GM18507 (cell line): Measurements from ENCODE around the gene G3BP1.
"Not testable (repeated sequence)": the region's sequence is repeated elsewhere in the genome, so short reads cannot be mapped to it uniquely, and the experiment has no call there.

ENCODE experiments used
- DNase-seq: peaks from one replicate; pipeline ENCODE4 v3.0.0; 2011; ENCODE audit warnings: low read depth; ENCODE audit not compliant: insufficient read length; ENCODE audit errors: extremely low spot score
- FAIRE-seq: peaks from 2 replicates; lab custom pipeline; 2011; peaks lifted over from hg19 to GRCh38; lab: Jason Lieb, UNC

G3BP1 gene

DNA sequence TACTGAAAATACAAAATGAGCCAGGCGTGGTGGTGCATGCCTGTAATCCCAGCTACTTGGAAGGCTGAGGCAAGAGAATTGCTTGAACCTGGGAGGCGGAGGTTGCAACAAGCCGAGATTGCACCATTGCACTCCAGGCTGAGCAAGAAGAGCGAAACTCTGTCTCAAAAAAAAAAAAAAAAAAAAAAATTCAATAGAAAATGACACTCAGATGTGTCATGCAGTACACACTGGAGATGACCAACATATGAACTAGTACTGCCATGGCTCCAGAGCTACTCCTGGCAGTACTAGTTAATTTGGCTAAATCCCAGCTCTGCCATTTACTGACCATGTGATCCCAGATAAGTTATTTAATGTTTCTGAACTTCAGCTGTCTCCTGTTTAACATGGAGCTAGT lies 20.7 kb upstream of the G3BP1 start:
- FAIRE-seq: no peak

GRCh38 chr5:151751593-151751992 lies 20.2 kb upstream of the G3BP1 start:
- DNase-seq: no peak
- FAIRE-seq: no peak

More for the DNA sequence above, 20.7 kb upstream of the G3BP1 start:
- no peak for DNase-seq

DNA sequence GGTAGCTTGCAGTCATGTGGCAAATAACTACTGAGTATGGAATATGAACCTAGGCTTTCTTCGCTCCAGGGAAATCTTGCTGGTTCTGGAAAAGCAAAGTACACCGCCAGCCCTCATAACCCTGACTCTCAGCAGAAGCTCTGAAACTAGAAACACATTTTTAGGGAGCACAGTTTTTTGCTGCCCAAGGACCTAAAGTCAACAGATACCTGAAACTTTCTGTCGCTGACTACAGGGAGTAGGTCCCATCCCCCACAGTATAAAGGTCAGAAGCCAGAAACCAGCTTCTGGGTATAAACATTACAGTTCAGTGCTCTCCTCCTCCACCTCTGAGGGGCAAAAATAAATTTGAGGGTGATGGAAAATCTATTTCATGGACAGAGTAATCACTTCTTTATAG lies 16.4 kb upstream of the G3BP1 start:
- FAIRE-seq: peak; percentile 57
- DNase-seq: no peak

DNA sequence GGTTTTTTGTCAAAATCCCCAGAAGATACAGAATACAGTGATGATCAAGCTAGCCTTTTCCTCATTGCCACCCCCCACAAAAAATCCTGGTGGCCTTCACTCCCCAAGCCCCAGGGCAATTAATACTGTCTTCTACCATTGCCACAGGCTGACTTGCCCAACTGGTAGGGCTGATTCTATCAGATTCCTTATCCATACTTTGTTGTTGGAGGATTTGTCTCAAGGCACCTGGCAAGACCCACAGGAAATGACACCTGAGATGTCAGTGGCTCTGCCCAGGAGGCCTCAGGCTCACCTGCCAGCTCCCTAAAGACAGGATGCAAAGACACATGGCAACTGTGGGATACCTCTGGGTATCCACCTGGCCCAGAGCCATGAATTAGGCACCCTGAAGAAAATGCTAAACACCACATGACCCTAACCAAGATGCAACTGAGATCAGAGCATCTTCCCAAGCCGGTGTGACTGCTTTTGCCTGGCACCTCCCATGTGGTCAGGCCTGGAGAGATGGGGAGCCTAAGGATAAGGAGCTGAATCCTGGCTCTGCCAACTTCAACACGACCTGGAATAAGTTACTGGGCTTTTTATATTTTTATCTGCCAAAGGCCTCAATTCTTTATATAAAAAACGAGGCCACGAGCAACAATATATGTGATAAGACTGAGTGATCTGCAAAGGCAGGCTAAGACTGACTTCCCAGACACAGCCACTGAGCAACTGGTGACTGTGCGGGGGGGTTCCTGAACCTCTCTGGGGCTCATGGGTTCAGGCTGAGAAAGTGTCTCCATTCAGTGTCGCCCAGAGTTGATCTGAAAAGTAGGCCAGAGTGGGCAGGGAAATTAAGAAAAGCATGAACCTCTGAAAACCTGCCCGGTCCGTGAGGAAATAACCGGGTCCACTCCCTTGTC lies 14.3 kb upstream of the G3BP1 start:
- DNase-seq (no peak), FAIRE-seq (peak; percentile 35)

- FAIRE-seq: no peak
- no peak for DNase-seq
Measured at GRCh38 chr5:151758141-151758429, 13.7 kb upstream of the G3BP1 start.

DNA sequence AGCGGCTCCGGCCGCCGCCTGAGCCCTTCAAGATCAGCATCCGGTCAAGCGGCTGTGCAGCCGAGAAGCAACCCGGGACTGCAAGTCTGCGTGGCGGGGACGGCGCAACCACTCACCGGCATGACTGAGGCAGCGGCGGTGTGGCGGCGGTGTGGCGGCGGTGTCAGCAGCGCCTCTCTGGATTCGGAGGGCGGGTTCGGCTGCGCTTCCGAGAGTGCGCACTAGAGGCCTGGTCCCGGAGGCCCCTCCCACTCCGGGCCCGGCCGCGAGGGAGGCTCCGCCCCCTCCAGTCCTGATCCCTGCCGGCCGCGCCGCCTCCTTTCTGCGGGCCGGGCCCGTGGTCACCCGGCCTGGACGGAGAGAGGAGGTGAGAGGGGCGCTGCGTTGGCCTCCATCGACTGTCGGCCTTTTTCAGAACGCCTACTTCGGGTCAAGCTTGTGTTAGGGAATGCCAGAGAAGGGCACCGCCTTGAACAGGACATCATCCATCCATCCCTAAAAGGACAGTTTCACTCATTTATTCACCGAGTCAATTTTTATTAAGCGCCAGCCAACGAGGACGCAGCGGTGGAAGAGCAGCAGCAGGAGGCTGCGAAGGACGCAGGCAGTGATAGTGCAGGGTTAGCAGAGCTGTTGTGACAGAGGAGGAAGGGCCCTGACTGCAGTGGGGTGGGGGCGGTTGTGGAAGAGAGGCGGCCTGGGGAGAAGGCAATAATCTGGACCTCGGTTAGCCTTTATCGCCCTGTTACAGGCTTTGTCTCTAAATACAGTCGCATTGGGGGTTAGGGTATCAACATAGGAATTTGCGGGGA lies 13.1 kb upstream of the G3BP1 start, which contains the start of gene ATOX1:
Gene ATOX1, minus strand, starts transcription at position 202 of the 812 bp plus-strand sequence. Its CDS starts 80 bp downstream, at position 122.
- FAIRE-seq: peak; percentile 87
- peak; percentile 92 for DNase-seq

- no peak for DNase-seq
- FAIRE-seq: no peak
Measured at GRCh38 chr5:151764801-151765200, 7.0 kb upstream of the G3BP1 start.

DNA sequence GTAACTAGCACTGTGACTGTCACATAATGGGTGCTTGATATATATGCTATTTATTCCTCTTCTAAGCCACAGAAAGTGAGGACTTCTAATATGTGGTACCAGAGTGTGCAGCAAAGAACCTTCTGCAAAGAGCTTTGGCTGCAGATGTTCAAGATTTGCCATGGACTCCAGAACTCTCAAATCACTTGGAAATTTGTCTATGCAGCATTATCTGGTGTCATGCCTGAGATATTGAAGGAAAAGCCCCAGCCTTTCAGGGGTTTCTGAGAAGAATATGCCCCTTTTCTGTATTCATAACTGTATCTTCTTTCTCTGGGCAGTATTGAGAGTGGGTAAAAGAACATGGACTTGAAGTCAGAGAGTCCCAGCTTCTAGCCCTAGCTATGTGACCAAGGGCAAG lies 4.8 kb upstream of the G3BP1 start:
- DNase-seq (no peak), FAIRE-seq (no peak)

DNA sequence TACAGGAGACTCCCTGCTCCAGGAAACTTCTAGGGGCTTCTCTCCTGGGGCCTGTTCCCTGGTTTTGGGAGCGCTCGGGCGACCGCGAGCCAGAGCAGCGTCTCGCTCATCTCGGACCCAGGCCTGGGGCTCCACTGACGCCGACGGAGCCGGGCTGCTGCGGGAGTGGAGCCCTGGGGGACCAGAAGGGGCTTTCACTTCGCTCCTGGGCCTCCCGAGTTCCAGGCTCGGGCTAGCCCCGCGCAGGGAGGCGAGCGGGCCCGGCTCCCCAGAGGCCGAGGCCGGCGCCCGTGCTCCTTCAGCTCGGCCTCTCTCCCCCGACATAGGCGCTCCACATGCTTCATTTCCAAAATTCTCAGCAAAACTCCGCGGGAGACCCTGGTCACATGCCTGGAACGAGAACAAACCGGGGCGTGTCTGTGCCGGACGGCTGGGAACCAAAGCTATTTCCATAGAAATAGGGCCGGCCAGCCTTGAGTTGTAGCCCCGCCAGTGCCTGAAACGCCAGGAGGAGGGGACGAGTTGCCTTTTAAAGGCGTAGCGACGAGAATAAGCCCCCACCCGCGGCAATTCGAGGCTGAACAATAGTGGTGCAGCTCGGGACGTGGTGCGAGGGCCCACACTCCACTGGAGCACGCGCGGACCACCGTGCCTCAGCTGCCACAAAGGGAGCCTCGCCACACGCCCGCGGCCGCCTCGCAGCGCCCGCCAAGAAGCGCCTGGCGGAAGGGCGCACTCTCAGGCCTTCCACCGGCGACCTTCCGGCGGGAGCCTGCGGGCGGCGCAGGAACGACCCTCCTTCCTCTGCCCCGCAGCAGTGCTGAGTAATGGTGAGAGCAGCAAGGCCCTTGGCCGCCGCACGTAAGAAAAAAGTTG lies 1.1 kb upstream of the G3BP1 start:
- DNase-seq (no peak), FAIRE-seq (peak; percentile 24)

- DNase-seq (no peak), FAIRE-seq (peak; percentile 58)
Measured at GRCh38 chr5:151772029-151772845, 483 bp downstream of the G3BP1 start.

DNA sequence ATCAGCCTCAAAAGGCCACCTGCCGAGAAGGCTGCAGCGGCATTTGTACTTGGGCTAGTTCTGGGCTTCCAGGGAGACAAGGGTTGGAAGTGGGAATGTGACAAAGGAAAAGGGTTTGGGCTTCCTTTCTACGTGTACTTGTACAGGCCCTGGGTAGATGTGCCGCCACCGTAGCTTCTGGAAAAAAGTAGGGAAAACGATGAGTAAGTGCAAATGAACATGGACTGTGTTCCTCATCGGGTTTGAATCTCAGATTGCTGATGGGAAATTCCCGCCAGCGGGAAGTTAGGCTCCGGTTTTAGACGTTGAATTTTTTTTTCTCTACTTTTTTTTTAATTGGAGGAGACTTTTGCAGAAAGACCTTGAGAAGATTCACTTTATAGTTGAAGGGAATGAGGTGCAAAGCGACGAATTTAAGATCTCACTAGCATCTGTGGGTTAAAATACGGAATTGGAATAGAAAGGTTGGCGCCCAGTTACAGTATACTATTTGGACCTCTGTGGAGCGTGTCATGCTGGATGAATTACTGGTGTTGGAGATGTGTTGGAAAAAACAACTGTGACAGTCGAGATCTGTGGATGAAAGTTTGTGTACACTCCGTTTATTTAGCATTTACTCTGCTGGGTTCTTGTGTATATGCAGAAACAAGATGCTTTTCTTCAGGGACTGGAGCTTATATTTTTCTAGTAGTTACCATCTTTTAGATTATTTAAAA lies 1.2 kb downstream of the G3BP1 start:
- FAIRE-seq (peak; percentile 51), DNase-seq (no peak)

- DNase-seq (no peak), FAIRE-seq (no peak)
Measured at GRCh38 chr5:151773951-151774350, 2.2 kb downstream of the G3BP1 start.

DNA sequence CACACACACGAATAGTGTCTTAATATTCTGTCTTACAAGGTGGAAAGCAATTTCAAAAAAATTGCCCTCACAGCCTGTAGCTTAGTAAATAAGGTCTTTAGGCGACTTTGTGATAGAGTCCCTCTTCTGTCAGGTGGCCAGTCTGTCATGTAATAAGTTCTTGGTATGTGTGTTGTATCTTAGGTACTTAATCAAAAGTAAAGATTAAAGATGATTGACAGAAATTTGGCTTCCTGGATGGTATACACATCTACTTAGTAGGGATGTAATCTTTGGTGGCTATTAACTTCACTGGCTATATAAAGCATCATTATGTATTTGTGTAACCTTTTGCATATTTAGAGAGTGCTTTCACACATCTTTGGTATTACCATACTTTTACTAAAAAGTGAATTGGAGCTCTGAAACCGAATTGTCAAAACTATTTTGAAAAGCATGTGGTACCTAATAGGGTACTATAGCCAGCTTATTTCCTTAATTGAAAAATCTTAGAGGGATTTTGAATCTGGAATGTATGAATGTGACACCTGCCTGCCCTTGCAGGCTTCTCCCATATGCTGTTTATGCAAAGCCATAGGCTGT lies 3.4 kb downstream of the G3BP1 start:
- FAIRE-seq (no peak), DNase-seq (no peak)

- peak; percentile 64 for FAIRE-seq
Measured at GRCh38 chr5:151779531-151780125, 7.9 kb downstream of the G3BP1 start.

GRCh38 chr5:151780348-151780747 lies 8.6 kb downstream of the G3BP1 start:
- no peak for DNase-seq
- FAIRE-seq: no peak

More at GRCh38 chr5:151779531-151780125, 7.9 kb downstream of the G3BP1 start:
- no peak for DNase-seq

DNA sequence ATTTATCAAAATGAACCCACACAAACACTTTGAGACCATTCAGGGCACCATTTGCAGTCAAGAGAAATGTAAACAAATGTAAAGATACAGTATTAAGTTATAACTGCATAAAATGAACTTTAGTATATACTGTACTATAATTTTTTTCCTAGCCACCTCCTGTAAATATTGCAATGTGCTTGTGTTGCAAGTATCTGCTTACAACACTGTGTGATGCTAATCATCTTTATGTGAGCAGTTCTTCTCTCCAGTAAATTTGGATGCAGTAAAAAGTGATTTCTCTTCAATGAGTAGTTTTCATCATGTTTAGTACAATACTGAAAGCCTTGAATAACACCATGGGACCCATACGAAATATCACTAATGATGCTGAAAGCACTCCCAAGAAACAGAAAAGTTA lies 9.4 kb downstream of the G3BP1 start:
- FAIRE-seq: no peak
- DNase-seq: no peak

DNA sequence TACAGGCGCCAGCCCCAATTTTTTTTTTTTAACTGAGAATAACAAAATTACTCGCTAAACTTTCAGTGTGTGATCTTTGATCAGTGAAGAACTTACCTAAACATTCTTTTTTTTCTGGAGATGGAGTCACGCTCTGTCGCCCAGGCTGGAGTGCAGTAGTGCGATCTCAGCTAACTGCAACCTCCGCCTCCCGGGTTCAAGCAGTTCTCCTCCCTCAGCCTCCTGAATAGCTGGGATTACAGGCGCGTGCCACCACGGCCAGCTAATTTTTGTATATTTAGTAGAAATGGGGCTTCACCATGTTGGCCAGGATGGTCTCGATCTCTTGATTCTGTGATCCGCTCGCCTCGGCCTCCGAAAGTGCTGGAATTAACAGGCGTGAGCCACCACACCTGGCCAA lies 11.9 kb downstream of the G3BP1 start:
- FAIRE-seq: not testable (repeated sequence)

DNA sequence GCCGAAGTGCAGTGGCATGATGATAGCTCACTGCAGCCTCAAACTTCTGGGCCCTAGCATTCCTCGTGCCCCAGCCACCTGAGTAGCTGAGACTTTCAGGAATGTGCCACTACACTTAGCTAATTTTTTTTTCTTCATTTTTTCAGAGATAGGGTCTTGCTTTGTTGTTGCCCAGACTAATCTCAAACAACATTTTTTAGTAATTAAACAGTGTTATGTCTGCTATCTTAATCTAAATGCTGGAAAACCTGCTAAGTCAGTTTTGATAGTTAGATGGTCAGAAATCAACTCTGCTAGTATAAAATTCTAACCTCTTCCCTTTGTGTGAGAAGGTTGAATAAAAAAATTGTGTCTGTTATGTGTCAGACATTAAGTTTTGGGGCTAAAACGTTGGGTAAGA lies 12.4 kb downstream of the G3BP1 start:
- FAIRE-seq (no peak), DNase-seq (no peak)

More for the DNA sequence above, 11.9 kb downstream of the G3BP1 start:
- not testable (repeated sequence) for DNase-seq
